ENCODE results near the gene TJP2.

GRCh38 chr9:69134412-69134811 is 39.7 kb upstream of the TJP2 start:
- no peak for TF ChIP-seq HMGXB4 (CRISPR knock-in tag; IDR thresholded peaks at IDR 0.05)
- no peak for TF ChIP-seq ATF3 (CRISPR knock-in tag; conservative IDR thresholded peaks at IDR 0.05)
- no peak for TF ChIP-seq CTCF (IDR thresholded peaks at IDR 0.05)
- no peak for TF ChIP-seq PREB (CRISPR knock-in tag; IDR thresholded peaks at IDR 0.05; ENCODE audit: borderline replicate concordance)
